HCT116 (cell line): ENCODE results near the gene SPOCD1. TPM values are rescaled to one million over a fixed set of nuclear protein-coding genes. Genes with fewer than 3 reads are reported as not detected.

ENCODE experiments used
- ATAC-seq: fragments of 200-7000 bp; cut with Tn5 transposase; 2 replicates; pipeline ENCODE4 v1.9.1; 2020; ENCODE audit warnings: mild to moderate bottlenecking, moderate library complexity
- BruUV-seq: library from RNA; stranded (reverse); fragments of 400-500 nt; replicated peaks from 2 replicates; lab custom pipeline; 2021; lab: Mats Ljungman, UMichigan
- CTCF ChIA-PET: fragments of 300-600 bp; sonication (Branson Sonifier 250); formaldehyde crosslinking; loops from one replicate; lab custom pipeline; 2021; ENCODE audit warnings: antibody characterized with exemption; lab: Charles Lee
- POLR2A ChIA-PET: fragments of 300-600, 350-600 bp; sonication (Branson Sonifier 250); formaldehyde crosslinking; loops from one replicate; lab custom pipeline; 2021; ENCODE audit warnings: antibody characterized with exemption; lab: Charles Lee
- RAD21 ChIA-PET, 2 experiments: fragments of 300-600 bp; sonication (Branson Sonifier 250); formaldehyde crosslinking; loops; one replicate each; lab custom pipeline; 2023; ENCODE audit warnings: low total read pairs in 2 of 2; ENCODE audit not compliant: uncharacterized antibody in 2 of 2, unreplicated experiment in 2 of 2, low non-redundant PET in 1 of 2; lab: Charles Lee
- DNase-seq: peaks from one replicate; pipeline ENCODE4 v3.0.0-alpha.2; 2010; ENCODE audit warnings: low read depth, low spot score
- H2AFZ ChIP-seq: fragments of 200-600 bp; shearing (Covaris generic), sonication (generic); 2 replicates; pipeline ENCODE4 v1.6.1; 2017; ENCODE audit warnings: low read depth, mixed run types, mixed read lengths, antibody characterized with exemption, low read length; ENCODE audit not compliant: poor library complexity, severe bottlenecking
- H3K27ac ChIP-seq: 2 replicates; pipeline ENCODE4 v1.5.1; 2012; ENCODE audit warnings: low read depth, low read length
- H3K27me3 ChIP-seq: fragments of 200-600 bp; sonication (generic); 2 replicates; pipeline ENCODE4 v1.6.1; 2016; ENCODE audit warnings: mixed run types, low read length, mixed read lengths; ENCODE audit not compliant: insufficient read depth
- H3K36me3 ChIP-seq, 2 experiments: fragments of 200-500 bp in 1 of 2; fragments of 200-600 bp in 1 of 2; sonication (Bioruptor generic) in 1 of 2; sonication (generic) in 1 of 2; 2 replicates each; pipeline versions ENCODE4 v1.5.1 to v1.6.1; 2014 to 2016; ENCODE audit warnings: low read length in 2 of 2, inconsistent platforms in 1 of 2, mixed read lengths in 1 of 2, mixed run types in 1 of 2; ENCODE audit not compliant: insufficient read depth in 2 of 2, control insufficient read depth in 1 of 2
- H3K4me1 ChIP-seq, 2 experiments: fragments of 200-600 bp in 1 of 2; sonication (generic) in 1 of 2; 2 replicates each; pipeline versions ENCODE4 v1.5.1 to v1.6.1; 2012 to 2017; ENCODE audit warnings: low read length in 2 of 2, inconsistent platforms in 1 of 2, mild to moderate bottlenecking in 1 of 2, mixed read lengths in 1 of 2, mixed run types in 1 of 2, moderate library complexity in 1 of 2; ENCODE audit not compliant: insufficient read depth in 2 of 2, control insufficient read depth in 1 of 2
- H3K4me2 ChIP-seq: fragments of 200-600 bp; sonication (generic); 2 replicates; pipeline ENCODE4 v1.6.1; 2017; ENCODE audit warnings: mixed run types, low read length, mixed read lengths
- H3K4me3 ChIP-seq, 2 experiments: fragments of 200-600 bp in 1 of 2; sonication (generic) in 1 of 2; replicated peaks in 1 of 2; 2 replicates each; pipeline ENCODE4 v1.5.1; 2011 to 2016; ENCODE audit warnings: low read length in 2 of 2, control low read depth in 1 of 2, low read depth in 1 of 2, mild to moderate bottlenecking in 1 of 2, mixed read lengths in 1 of 2, mixed run types in 1 of 2
- H3K79me2 ChIP-seq: fragments of 200-600 bp; sonication (generic); 2 replicates; pipeline ENCODE4 v1.6.1; 2017; ENCODE audit warnings: mild to moderate bottlenecking, mixed run types, low read length, moderate library complexity, mixed read lengths; ENCODE audit not compliant: insufficient read depth
- H3K9ac ChIP-seq: fragments of 200-600 bp; sonication (generic); 2 replicates; pipeline ENCODE4 v1.6.1; 2016; ENCODE audit warnings: low read length, mixed read lengths
- H3K9me2 ChIP-seq: fragments of 200-600 bp; sonication (generic), shearing (Covaris generic); 2 replicates; pipeline ENCODE4 v1.6.1; 2017; ENCODE audit warnings: mixed run types, mild to moderate bottlenecking, moderate library complexity; ENCODE audit not compliant: insufficient read depth
- H3K9me3 ChIP-seq, 2 experiments: fragments of 200-500 bp in 1 of 2; fragments of 200-600 bp in 1 of 2; sonication (Bioruptor generic) in 1 of 2; sonication (generic) in 1 of 2; 2 replicates each; pipeline ENCODE4 v1.6.1; 2014 to 2017; ENCODE audit warnings: low read length in 2 of 2, mixed read lengths in 2 of 2, inconsistent platforms in 1 of 2, low read depth in 1 of 2, mild to moderate bottlenecking in 1 of 2, mixed run types in 1 of 2, moderate library complexity in 1 of 2; ENCODE audit not compliant: control insufficient read depth in 1 of 2, insufficient read depth in 1 of 2
- H4K20me1 ChIP-seq: fragments of 200-600 bp; sonication (generic), shearing (Covaris generic); 2 replicates; pipeline ENCODE4 v1.6.1; 2017; ENCODE audit warnings: mixed run types, mild to moderate bottlenecking, moderate library complexity; ENCODE audit not compliant: insufficient read depth
- CEBPB ChIP-seq: IDR thresholded peaks from 2 replicates; pipeline ENCODE4 v1.6.1; 2012; ENCODE audit warnings: low read depth
- CTCF ChIP-seq, 3 experiments: fragments of 200-600 bp in 1 of 3; sonication (generic) in 1 of 3; IDR thresholded peaks in 2 of 3; conservative IDR thresholded peaks in 1 of 3; 2 replicates each; pipeline ENCODE4 v1.5.1; 2012 to 2017; ENCODE audit warnings: low read depth in 2 of 3, low read length in 2 of 3, antibody characterized with exemption in 1 of 3, borderline replicate concordance in 1 of 3, control low read depth in 1 of 3, mild to moderate bottlenecking in 1 of 3, mixed read lengths in 1 of 3, mixed run types in 1 of 3, moderate library complexity in 1 of 3; ENCODE audit not compliant: insufficient read depth in 1 of 3
- ELF1 ChIP-seq: IDR thresholded peaks from 2 replicates; pipeline ENCODE4 v1.6.1; 2012; ENCODE audit warnings: low read depth, borderline replicate concordance
- EZH2 ChIP-seq: fragments of 200-600 bp; sonication (generic); IDR thresholded peaks from 2 replicates; pipeline ENCODE4 v1.6.1; 2017; ENCODE audit warnings: antibody characterized with exemption, mixed run types
- JUND ChIP-seq: IDR thresholded peaks from 2 replicates; pipeline ENCODE4 v1.6.1; 2012
- POLR2A ChIP-seq: IDR thresholded peaks from 2 replicates; pipeline ENCODE4 v1.7.0; 2011; ENCODE audit warnings: borderline replicate concordance; ENCODE audit not compliant: insufficient read depth, insufficient read length; ENCODE audit errors: extremely low read depth
- RAD21 ChIP-seq: IDR thresholded peaks from 2 replicates; pipeline ENCODE4 v1.6.1; 2012; ENCODE audit warnings: low read depth, mild to moderate bottlenecking
- REST ChIP-seq: IDR thresholded peaks from 2 replicates; pipeline ENCODE4 v1.6.1; 2012; ENCODE audit warnings: low read depth
- SP1 ChIP-seq: IDR thresholded peaks from 2 replicates; pipeline ENCODE4 v1.6.1; 2012; ENCODE audit warnings: low read depth
- TCF7L2 ChIP-seq: IDR thresholded peaks from 2 replicates; pipeline ENCODE4 v1.7.0; 2011; ENCODE audit warnings: borderline replicate concordance, inconsistent platforms; ENCODE audit not compliant: insufficient read depth, insufficient read length; ENCODE audit errors: extremely low read depth
- YY1 ChIP-seq: IDR thresholded peaks from 2 replicates; pipeline ENCODE4 v1.6.1; 2011; ENCODE audit warnings: low read length, low read depth, moderate library complexity, mild to moderate bottlenecking; ENCODE audit not compliant: insufficient replicate concordance; ENCODE audit errors: extremely low read depth
- ZFX ChIP-seq: fragments of 450-650 bp; IDR thresholded peaks from 2 replicates; pipeline ENCODE4 v1.6.1; 2017
- ZNF274 ChIP-seq: fragments of 200-500 bp; sonication (Bioruptor generic); IDR thresholded peaks from 2 replicates; pipeline ENCODE4 v1.6.1; 2014; ENCODE audit warnings: mild to moderate bottlenecking, low read depth, low read length, inconsistent platforms
- intact Hi-C: fragments of 100-400 bp; cut with micrococcal nuclease; formaldehyde crosslinking; loops from 2 replicates; pipeline ENCODE4 v1.10.0; 2022
- total RNA-seq: library from RNA; stranded (reverse); gene quantifications from one replicate; pipeline ENCODE4 v1.2.1, GENCODE V29; 2021; ENCODE audit not compliant: unreplicated experiment
- TF ChIP-seq, protein P1 (sequence below): IDR thresholded peaks from 2 replicates; pipeline ENCODE4 v1.6.1; 2012

SPOCD1 gene
- total RNA-seq, 1 experiment from 2014 or later: 5.0 TPM

DNA sequence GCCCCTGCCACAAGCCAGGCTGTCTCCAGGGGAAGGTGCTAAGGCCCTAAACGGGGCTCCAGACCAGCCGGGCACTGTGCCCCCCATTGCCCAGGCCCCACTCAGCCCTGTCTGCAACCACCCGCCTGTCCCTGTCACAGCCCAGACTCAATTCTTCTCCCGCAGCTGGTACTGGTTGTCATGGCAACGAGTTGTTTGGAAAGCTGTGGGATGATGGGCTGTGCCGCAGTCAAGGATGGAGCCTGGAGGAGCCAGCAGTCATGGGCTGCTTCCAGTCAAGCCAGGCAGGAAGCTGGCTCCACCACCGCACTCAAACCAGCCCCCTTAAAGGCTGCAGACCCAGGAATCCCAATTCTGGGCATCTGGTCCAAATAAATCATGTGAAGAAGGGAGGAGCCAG is 4.2 kb downstream of the SPOCD1 start (continued):
- TF ChIP-seq CTCF (IDR thresholded peaks at IDR 0.05 in 2 of 3, conservative IDR thresholded peaks at IDR 0.05 in 1 of 3; ENCODE audit: borderline replicate concordance in 1 of 3, insufficient read depth in 1 of 3, low read depth in 2 of 3, low read length in 2 of 3): no peak
- TF ChIP-seq POLR2A: no peak
- TF ChIP-seq ZFX: no peak
- no peak for TF ChIP-seq ZNF274
- TF ChIP-seq CEBPB: no peak
- TF ChIP-seq RAD21: no peak
- TF ChIP-seq, protein P1, sequence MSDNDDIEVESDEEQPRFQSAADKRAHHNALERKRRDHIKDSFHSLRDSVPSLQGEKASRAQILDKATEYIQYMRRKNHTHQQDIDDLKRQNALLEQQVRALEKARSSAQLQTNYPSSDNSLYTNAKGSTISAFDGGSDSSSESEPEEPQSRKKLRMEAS: no peak
- TF ChIP-seq, all 23 proteins: peak for 0

- no peak for ATAC-seq
- TF ChIP-seq RAD21 (no peak), TCF7L2 (no peak), CTCF (IDR thresholded peaks at IDR 0.05 in 2 of 3, conservative IDR thresholded peaks at IDR 0.05 in 1 of 3; ENCODE audit: borderline replicate concordance in 1 of 3, insufficient read depth in 1 of 3, low read depth in 2 of 3, low read length in 2 of 3) (no peak), ELF1 (no peak), SP1 (no peak), JUND (no peak), YY1 (no peak), REST (no peak), EZH2 (no peak), ZFX (no peak), CEBPB (no peak)
- TF ChIP-seq, all 23 proteins: peak for 0
- Histone ChIP-seq H3K9me2 (no peaks in the 10 kb centered on the region), H4K20me1 (no peaks in the 10 kb centered on the region), H3K36me3 (no peaks in the 10 kb centered on the region), H2AFZ (no peak overlapping the region), H3K79me2 (no peaks in the 10 kb centered on the region), H3K9me3 (no peaks in the 10 kb centered on the region), H3K4me2 (no peak overlapping the region), H3K4me3 (no peak overlapping the region), H3K4me1 (no peaks in the 10 kb centered on the region), H3K27me3 (no peaks in the 10 kb centered on the region), H3K27ac (no peak overlapping the region), H3K9ac (no peak overlapping the region)
- ChIA-PET POLR2A (no interaction called here), RAD21 (interaction anchor here in 1 of 2 experiments (0.7 kb wide), 1 partner anchor 238 kb away, joined by 3 read pairs; no protein-coding TSS in a partner anchor), CTCF (interaction anchor here (2.1 kb wide), 1 partner anchor 154 kb away, joined by 8 read pairs; no protein-coding TSS in a partner anchor)
- no TSS peak for BruUV-seq
- intact Hi-C loops: loop anchor here (10.0 kb wide), 1 partner anchor 255 kb away; no protein-coding TSS in a partner anchor
- DNase-seq: no peak
Observed at GRCh38 chr1:31809698-31810097, 6.1 kb downstream of the SPOCD1 start.
